Right lobe of liver (tissue), 4 donors: Measurements from ENCODE around the gene AVPR2.

Source experiments
- CTCF ChIP-seq, 4 donors: fragments of 200-600 bp in 3 of 4; fragments of 450-650 bp in 1 of 4; IDR thresholded peaks; one replicate each; pipeline versions ENCODE4 v1.5.1 to v1.8.0; 2016 to 2022; ENCODE audit warnings: antibody characterized with exemption in 4 of 4, mild to moderate bottlenecking in 2 of 4
- POLR2A ChIP-seq: fragments of 450-650 bp; IDR thresholded peaks from one replicate; pipeline ENCODE4 v1.6.1; 2017; ENCODE audit warnings: antibody characterized with exemption, mild to moderate bottlenecking
- donor health status: DM: no; HTN: no; CAD: no.
- donor health status: DM: no; HTN: no; CAD: no.
- donor health status: DM: no; HTN: yes; CAD: no.

GRCh38 chrX:153948847-153949805 lies 44.7 kb downstream of the AVPR2 start:
- TF ChIP-seq POLR2A (no peak), CTCF (IDR thresholded peaks at IDR 0.05) (no peak)
